ENCODE data around the gene TKFC.

DNA sequence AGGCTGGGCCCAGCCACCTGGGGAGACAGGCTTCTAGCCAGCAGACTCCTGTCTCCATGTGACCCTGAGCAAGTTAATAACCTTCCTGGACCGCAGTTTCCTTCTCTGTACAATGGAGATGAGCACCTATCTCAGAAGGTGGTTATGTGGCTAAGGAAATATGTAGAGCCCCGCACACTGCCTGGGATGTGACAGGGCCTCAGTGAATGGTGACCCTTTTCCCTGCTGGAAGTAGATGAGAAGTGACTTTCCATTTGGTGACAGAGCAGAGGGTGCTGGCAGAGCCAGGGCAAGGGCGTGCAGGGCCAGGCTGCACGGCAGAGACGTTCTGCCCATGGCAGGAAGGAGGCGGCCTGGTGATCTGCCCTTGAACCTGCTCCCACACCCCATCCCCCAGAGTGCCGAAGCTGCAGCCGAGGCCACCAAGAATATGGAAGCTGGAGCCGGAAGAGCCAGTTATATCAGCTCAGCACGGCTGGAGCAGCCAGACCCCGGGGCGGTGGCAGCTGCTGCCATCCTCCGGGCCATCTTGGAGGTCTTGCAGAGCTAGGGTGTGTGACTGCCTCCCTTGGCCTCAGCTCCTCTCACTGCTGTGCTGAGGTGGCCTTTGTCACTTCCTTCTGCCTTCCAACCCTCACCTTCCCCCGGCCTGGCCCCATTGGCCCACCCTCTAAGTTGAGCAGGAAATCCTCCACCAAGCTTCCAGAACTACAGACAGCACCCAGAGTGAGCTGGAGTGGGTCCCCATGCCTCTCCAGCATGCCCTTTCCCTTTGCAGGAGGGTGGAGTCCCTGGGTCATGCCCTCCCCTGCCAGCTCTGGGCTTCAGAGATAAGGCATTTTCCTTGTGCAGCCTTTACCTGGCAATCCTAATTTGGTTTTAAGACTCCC lies 13.2 kb downstream of the TKFC start:
- TF ChIP-seq, protein P1, sequence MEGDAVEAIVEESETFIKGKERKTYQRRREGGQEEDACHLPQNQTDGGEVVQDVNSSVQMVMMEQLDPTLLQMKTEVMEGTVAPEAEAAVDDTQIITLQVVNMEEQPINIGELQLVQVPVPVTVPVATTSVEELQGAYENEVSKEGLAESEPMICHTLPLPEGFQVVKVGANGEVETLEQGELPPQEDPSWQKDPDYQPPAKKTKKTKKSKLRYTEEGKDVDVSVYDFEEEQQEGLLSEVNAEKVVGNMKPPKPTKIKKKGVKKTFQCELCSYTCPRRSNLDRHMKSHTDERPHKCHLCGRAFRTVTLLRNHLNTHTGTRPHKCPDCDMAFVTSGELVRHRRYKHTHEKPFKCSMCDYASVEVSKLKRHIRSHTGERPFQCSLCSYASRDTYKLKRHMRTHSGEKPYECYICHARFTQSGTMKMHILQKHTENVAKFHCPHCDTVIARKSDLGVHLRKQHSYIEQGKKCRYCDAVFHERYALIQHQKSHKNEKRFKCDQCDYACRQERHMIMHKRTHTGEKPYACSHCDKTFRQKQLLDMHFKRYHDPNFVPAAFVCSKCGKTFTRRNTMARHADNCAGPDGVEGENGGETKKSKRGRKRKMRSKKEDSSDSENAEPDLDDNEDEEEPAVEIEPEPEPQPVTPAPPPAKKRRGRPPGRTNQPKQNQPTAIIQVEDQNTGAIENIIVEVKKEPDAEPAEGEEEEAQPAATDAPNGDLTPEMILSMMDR (IDR thresholded peaks at IDR 0.05 in 4 of 5, conservative IDR thresholded peaks at IDR 0.05 in 1 of 5) = no peak
- no peak for TF ChIP-seq POLR2A (IDR thresholded peaks at IDR 0.05)
